ENCODE data around the gene ZNF213.

Gene ZNF213

DNA sequence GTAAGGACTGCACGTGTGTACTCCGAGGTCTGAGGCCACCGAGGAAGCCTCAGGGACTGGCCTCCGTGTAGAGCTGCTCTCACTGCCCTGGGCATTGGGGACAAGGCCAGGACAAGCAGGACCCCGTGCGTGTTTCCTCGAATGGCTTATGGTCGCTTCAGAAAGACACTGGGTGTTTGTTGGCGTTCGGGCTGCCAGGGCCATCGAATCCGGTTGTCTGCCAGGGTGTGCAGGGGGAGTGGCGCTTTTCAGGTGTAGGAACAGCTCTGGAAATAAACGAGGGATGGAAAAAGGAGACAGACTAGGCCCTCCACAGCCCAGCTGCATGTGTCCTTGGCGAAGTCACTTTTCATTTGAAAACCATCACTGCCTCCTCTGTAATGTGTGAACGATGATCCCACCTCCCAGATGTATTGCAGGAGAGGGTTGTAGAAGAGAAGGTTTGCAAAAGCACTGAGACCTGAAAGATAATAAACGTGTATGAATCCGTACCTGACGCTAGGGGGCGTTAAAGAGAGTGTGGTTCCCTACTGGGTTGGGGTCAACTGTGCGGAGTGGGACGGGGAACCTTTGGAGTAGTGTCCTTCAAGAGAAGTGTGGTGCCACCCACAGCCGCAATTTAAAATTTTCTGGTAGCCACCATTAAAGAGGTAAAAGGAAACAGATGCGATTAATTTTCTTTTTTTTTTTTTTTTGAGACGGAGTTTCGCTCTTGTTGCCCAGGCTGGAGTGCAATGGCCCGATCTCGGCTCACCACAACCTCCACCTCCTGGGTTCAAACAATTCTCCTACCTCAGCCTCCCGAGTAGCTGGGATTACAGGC lies 33.6 kb upstream of the ZNF213 start:
- DNase-seq (ENCODE audit: low read depth in 2 of 2, low spot score in 1 of 2), result no peak

DNA sequence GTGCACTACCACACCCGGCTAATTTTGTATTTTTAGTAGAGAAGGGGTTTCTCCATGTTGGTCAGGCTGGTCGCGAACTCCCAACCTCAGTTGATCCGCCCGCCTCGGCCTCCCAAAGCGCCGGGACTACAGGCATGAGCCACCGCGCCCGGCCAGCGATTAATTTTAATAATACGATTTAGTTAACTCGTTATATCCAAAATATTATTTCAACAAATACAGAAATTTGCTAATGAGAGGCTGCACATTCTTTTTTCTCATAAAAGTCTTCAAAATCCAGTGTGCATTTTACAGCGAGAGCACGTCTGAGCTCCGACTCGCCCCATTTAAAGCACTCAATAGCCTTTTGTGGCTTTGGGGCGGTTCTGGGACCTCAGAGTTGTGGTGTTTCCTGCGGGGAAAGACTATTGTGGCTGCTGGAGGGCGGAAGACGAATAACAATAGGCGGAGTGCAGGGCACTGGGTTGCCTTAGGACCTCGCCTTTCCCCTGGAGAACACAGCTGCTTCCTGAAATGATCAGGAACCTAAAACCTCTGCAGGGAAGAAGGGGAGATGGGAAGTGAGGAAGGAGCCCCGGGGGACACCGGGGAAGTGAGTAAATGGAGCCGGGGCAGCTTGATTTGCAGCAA lies 32.9 kb upstream of the ZNF213 start:
- DNase-seq (ENCODE audit: low read depth in 2 of 2, low spot score in 1 of 2), result no peak

DNA sequence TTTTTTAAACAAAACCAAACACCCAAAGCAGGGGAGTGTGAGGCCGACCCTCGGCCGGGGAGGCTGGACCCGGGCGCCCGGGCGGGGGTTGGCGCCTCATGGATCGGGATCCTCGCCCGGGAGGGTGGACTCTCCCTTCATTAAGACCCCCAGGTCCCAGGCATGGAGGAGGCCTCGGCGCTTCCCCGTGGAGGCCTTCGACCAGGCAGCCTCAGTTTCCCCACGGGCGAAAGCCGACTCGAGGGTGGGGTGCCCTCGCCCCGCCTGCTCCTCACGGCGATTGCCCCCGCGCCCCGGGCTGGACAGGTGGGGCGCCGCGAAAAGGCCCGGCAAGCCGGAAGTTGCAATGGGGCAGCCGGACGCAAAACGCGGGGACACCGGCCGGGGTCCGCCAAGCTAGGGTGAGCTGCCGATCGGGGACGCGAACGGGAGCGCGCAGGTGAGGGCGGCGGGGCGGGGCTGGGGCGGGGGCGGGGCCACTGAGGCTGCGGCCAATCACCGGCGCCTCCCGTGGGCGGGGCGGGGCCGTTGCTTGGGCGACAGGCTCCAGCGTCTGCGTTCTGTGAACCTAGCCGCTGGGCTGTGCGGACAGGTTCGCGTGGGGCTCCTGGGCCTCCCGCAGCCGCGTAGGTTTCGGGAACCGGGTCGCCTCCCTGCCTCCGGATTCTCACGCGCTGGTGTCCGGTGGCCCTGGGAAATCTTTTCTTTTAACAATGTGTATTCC lies 28.5 kb upstream of the ZNF213 start:
- peak; percentile 82 to 86 for DNase-seq (ENCODE audit: low read depth in 2 of 2, low spot score in 1 of 2)

DNA sequence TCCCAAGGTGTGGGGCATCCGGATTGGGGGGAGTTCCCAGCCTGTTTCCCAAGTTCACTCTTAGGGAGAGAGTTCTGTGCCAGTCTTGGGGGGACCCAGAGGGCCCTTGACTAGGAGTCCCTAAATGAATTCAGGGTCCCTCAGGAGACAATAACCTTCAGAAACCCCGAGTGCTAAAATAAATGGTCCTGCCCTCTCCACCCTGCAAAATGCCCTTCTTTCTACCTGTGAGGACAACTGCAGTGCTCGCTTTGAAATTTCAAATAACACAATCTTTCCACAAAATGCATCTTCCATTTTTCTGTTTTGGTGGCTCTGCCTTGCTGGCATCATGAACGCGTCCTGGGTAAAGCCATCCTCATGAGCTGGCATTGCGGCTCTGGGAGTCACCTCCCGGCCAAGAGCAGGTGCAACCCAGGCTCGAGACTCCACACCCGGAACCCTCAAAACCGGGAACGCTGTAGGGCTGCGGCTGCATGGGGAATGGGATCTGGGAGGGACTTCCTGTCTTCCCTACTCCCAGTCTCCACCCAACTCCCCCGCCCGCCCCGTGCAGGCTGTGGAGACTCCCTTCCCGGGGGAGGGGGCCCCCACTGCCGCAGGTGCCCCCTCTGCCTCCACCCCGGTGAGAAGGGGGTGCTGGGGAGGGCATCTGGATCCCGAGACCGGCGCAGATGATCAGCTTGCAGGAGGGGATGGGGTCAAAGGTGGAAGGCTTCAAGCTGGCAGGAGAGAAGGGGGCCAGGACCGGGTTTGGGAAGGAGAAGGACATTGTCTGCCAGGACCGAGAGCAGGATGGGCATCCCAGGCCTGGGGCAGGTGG lies 22.6 kb upstream of the ZNF213 start, which contains the start of gene ZNF205:
Gene ZNF205, plus strand, starts transcription at position 529 of the 823 bp plus-strand sequence. CDS start 845 bp downstream, outside the sequence.
- no peak for DNase-seq (ENCODE audit: low read depth in 2 of 2, low spot score in 1 of 2)

DNA sequence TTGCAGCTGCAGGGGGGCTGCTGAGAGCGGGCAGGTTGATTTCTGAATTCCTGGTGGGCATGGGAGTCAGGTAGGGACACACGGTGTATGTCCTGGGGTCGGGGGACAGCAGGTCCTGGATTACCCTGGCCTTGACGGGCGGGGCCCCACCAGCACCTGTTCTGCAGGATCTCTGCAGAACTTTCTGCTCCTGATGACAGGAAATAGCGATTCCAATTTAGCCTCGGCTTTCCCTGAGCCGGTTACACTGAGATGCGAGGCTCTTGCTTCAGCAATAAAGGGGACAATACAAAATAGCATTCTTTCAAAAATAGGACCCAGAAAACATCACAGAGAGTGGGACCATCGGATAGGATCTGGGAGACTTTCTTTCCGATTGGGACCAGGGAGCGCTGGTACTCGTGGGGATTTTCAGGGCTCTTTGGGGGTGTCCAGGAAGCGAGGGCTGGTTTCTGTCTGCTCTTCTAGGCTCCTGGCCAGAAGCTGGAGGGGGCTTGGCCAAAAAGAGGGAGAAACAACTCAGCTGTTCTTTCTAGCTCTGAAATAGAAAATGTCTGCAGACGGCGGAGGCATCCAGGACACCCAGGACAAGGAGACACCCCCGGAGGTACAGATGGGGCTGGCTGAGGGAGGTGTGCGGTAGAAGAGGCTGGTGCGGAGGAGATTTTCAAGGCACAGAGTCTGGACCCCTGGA lies 21.8 kb upstream of the ZNF213 start:
- no peak for DNase-seq (ENCODE audit: low read depth in 2 of 2, low spot score in 1 of 2)

DNA sequence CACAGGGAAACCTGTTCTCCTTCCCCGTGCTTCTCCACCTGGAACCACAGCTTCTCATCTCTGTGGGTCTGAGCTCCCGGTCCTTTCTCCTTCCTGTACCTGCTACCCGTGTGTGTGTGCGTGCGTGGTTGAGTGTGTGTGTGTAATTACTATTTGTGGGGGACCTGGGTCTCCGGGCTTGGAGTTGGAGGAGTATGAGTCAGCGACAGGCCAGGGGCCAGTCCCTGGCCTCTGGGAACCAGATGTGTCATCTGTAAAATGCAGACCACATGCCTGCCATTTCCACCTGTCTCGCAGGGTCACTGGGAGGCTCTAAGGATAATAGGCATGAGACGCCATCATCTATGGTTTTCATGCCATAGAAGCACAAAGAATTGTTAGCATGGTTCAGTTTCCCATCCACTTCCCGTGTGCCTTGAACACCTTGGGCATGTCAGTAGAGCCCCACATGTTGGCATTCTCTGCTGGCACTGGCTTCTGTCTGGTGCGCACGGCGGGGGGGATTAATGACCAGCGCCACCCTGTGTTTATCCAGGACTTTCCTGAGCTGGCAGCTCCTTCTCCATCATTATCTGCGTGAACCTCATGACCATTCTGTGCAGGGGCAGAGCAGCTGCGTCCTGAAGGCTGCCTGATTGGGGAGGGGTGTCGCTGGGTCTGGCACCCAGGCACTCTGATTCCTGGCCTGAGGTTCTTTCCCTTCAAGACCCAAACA lies 20.9 kb upstream of the ZNF213 start:
- no peak for DNase-seq (ENCODE audit: low read depth in 2 of 2, low spot score in 1 of 2)

DNA sequence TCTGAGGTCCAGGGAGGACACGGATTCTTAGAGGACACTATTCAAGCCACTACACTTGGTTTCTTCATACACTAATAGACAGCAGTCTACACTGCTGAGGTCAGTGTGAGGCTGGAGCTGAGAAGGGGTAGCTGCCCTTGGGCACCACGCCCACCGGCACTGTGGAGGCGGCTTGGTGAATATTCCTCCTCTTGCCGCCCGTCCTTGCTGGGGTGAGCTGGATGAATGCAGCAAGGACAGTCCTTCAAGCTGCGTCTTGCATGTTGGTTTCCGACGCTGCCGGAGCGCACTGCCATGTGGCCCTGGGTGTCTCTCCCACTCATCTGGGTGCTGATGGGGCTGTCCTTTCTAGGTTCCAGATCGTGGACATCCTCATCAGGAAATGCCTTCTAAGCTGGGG lies 19.8 kb upstream of the ZNF213 start:
- DNase-seq (ENCODE audit: low read depth in 2 of 2, low spot score in 1 of 2), result no peak

DNA sequence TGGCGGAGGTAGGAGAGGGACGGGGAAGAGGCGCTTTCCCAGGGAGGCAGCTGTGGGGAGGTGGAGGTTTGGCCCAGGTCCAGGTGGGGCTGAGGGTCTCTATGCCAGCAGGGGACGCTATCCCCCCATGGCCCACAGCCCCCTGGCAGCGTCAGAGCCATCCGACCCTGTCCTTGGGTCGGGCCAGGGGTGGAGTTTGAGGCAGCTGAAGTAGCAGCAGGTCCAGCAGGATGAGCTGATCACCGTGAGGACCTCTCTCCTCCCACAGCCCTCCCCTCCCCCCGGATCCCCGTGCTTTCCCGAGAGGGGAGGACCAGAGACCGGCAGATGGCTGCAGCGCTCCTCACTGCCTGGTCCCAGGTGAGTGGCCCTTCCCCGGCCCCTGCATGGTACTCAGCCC lies 19.3 kb upstream of the ZNF213 start:
- DNase-seq (ENCODE audit: low read depth in 2 of 2, low spot score in 1 of 2), result no peak

DNA sequence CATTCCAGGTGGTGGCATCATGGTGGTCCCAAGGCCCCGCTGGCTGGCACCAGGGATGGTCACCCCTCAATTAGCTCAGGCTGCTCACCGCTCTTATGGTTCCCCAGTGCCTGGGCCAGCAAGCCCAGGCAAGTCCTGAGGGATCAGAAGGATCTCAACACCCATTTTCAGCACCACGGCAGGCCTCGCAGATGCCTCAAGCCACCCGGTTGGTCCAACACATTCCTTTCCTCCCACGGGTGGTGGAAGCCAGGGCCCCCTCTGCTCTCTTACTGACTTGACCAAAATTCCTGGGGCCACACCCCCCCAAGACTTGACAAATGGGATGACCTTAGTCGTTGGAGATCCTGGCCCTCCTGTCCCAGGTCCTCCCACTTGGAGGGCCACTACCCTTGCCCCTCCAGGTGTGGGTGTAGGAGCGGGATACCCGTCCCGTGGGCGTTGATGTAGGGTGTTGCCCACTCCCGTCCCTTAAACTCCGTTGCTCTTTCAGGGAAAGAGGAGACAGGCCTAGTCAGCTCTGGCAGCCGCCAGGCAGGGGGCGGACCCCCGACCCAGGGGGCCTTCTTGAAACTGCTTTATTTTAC lies 16.5 kb upstream of the ZNF213 start:
- DNase-seq (ENCODE audit: low read depth in 2 of 2, low spot score in 1 of 2), result no peak

DNA sequence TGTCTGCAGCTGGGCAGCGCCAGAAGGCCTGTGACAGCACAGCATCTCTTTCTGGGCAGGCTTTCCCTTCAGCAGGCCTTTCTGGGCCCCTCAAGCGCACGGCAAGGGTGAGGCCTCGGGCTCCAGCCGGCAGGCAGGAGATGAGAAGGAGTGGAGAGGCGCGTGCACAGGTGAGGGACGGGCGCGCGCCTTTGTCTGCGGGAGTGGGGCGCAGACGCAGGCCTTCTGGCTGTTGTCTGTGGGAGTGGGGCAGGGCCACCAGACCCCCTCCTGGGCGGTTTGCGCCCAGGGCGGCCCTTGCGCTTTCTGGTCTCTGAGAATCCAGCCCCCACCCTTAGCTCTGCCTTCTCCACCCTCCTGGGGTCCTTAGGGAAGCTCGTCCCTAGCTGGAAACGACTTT lies 16.0 kb upstream of the ZNF213 start:
- DNase-seq (ENCODE audit: low read depth in 2 of 2, low spot score in 1 of 2), result no peak

DNA sequence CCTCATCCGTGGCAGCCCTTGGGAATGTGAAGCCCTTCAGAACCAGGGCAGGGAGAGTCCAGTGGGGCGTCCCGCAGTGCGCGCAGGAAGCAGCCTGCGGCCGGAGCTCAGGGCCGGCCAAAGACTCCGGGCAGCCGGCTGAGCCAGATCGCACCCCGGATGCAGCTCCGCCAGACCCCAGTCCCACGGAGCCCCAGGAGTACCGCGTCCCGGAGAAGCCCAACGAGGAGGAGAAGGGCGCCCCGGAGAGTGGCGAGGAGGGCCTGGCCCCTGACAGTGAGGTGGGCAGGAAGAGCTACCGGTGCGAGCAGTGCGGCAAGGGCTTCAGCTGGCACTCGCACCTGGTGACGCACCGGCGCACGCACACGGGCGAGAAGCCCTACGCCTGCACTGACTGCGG lies 15.5 kb upstream of the ZNF213 start:
- no peak for DNase-seq (ENCODE audit: low read depth in 2 of 2, low spot score in 1 of 2)

DNA sequence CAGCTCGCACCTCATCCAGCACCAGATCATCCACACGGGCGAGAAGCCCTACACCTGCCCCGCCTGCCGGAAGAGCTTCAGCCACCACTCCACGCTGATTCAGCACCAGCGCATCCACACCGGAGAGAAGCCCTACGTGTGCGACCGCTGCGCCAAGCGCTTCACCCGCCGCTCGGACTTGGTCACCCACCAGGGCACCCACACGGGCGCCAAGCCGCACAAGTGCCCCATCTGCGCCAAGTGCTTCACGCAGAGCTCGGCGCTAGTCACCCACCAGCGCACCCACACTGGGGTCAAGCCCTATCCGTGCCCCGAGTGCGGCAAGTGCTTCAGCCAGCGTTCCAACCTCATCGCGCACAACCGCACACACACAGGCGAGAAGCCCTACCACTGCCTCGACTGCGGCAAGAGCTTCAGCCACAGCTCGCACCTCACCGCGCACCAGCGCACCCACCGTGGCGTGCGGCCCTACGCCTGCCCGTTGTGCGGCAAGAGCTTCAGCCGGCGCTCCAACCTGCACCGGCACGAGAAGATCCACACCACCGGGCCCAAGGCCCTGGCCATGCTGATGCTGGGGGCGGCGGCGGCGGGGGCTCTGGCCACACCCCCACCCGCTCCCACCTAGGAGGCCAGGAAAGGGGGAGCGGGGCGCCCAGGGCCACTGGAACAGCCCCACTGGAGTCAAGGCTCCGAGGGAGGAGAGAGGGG lies 15.0 kb upstream of the ZNF213 start:
- no peak for DNase-seq (ENCODE audit: low read depth in 2 of 2, low spot score in 1 of 2)

DNA sequence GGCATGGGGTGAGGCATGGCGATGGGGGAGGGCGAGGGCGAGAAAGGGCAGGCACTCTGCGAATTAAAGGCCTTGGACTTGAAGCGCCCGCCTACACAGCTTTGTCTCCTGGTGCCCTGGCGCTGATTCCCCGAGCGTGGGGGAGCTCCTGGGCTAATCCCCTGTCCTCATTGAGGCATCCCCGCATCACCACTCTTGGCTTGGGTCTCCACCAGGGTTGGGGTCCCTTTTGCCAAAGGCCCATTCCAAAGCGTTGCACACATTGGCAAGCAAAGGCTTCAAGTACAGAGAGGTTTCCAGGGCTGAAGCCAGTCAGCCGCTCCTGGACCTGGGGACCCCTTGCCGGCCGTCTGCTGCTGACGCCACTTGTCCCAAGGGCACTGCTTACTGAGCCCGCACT lies 14.4 kb upstream of the ZNF213 start:
- DNase-seq (ENCODE audit: low read depth in 2 of 2, low spot score in 1 of 2), result no peak

DNA sequence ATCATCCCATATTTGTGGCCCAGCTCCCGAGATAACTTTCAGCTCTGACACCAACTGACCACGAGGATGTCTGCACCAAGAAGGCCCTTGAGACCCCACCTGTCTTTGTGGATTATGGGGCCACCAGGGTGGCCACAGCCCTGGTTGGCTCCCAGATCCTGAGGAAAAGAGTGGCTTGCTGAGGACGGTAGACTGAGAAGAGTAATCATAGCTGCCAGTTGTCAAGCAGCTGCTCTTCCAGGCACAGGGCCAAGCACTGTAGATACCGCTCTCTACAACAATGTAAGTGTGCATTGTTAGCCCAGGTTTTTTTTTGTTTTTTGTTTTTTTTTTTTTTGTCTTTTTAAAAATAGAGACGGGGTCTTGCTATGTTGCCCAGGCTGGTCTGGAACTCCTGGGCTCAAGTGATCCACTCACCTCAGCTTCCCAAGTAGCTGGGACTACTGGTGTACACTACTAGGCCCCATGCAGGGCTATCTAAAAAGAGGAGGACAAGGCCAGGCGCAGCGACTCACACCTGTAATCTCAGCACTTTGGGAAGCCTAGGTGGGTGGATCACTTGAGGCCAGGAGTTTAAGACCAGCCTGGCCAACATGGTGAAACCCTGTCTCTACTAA lies 12.9 kb upstream of the ZNF213 start:
- no peak for DNase-seq (ENCODE audit: low read depth in 2 of 2, low spot score in 1 of 2)

DNA sequence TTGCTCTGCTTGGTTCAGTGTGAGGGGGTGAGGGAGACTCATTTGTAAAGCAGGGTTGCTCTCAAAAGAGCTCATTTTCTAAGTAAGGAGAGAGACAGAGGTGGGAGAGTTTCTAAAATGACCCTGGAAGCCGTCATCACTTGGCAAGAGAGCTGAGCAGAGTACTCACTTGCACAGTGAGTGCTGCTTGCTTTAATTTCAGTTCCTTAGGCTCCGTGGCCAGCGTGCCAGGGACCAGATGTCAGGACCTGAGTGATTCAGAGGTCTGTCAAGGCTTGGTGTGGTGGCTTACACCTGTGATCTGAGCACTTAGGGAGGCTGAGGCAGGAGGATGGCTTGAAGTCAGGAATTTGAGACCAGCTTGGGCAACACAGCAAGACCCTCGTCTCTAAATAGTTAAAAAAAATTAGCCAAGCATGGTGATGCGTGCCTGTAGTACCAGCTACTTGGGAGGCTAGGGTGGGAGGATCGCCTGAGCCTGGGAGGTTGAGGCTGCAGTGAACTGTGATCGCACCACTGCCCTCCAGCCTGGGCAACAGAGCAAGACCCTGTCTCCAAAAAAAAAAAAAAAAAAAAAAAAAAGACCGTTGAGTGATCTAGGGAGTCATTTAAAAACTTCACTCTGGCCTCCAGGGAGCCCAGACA lies 11.8 kb upstream of the ZNF213 start:
- DNase-seq (ENCODE audit: low read depth in 2 of 2, low spot score in 1 of 2), result no peak

DNA sequence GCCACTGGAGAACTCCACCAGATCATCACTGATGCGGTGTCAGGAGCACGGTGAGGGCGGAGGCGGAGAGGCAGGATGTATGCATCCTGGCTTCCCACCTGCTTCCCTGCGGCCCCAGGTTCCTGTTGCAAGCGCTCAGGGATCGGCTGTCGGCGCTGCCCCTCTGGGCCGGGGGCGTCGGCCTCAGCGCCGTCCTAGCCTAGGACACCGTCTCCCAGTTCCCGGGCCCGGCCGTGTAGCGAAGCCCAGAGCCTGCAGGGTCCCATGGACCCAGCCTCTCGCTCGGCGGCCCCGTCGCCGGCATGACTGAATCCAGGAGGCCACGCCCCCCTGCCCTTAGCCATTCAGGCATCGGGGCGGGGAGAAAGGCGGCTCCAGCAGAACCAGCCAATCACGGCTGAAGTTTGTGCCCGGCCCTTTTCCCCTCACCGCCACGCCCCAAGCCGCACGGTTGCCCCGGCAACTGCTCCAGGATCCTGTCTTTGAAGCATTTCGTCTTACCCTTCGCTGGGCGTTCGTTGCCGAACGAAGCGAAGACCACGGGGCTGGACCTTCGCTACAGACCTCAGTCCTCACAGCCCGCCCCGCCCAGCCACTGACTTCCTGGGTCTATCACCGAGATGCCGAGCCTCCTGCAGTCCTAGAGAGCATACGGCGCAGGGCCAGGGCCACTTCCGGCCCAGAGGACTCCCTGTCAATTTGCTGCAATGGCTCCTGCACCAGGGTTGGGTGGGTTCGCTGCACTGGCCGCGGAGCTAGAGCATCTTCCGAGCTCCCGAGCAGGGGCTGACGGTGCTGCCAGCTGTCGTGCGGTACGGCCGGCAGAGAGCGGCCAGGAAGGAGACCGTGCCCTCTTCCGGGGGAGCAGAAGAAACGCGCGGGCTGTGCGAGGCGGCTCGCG lies 10.6 kb upstream of the ZNF213 start:
- DNase-seq (ENCODE audit: low read depth in 2 of 2, low spot score in 1 of 2), result peak; percentile 93 to 94

DNA sequence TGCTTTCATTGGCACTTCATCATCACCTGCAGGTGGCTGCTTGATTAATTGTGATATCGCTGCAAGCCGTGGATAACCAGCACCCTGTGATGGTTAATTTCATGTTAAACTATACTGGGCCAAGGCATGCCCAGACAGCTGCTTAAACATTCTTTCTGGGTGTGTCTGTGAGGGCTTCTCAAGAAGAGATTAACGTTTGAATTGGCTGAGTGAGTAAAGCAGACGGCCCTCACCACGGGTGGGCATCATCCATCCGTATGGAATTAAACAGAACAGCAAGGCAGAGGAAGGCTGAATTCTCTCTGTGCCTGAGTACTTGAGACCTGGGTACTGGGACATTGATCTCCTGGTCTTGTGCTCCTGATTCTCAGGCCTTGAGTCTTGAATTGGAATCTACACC lies 7.1 kb upstream of the ZNF213 start:
- no peak for DNase-seq (ENCODE audit: low read depth in 2 of 2, low spot score in 1 of 2)
